Panc1 (cell line): ENCODE measurements around the gene ITGAX. TPM values are rescaled to one million over a fixed set of nuclear protein-coding genes. Genes with fewer than 3 reads are reported as not detected.

Source experiments
- ATAC-seq: fragments of 200-7000 bp; cut with Tn5 transposase; 2 replicates; pipeline ENCODE4 v1.9.1; 2020; ENCODE audit warnings: mild to moderate bottlenecking, moderate library complexity
- BruUV-seq: library from RNA; stranded (reverse); fragments of 400-500 nt; replicated peaks from 2 replicates; lab custom pipeline; 2021; lab: Mats Ljungman, UMichigan
- CTCF ChIA-PET: fragments of 300-600 bp; sonication (Branson Sonifier 250); formaldehyde crosslinking; loops from one replicate; lab custom pipeline; 2022; ENCODE audit warnings: antibody characterized with exemption; lab: Charles Lee
- POLR2A ChIA-PET: fragments of 300-600 bp; sonication (Branson Sonifier 250); formaldehyde crosslinking; loops from one replicate; lab custom pipeline; 2022; ENCODE audit warnings: antibody characterized with exemption; lab: Charles Lee
- DNase-seq: peaks from one replicate; pipeline ENCODE4 v3.0.0-alpha.2; 2010; ENCODE audit warnings: low read depth, low spot score
- H3K27ac ChIP-seq: 2 replicates; pipeline ENCODE4 v1.5.1; 2011; ENCODE audit warnings: mild to moderate bottlenecking, low read length, inconsistent platforms
- H3K27me3 ChIP-seq: fragments of 200-500 bp; sonication (Bioruptor generic); 2 replicates; pipeline ENCODE4 v1.6.0; 2014; ENCODE audit warnings: low read length, inconsistent platforms; ENCODE audit not compliant: control insufficient read depth, insufficient read depth
- H3K36me3 ChIP-seq: fragments of 200-500 bp; sonication (Bioruptor generic); 2 replicates; pipeline ENCODE4 v1.5.1; 2014; ENCODE audit warnings: inconsistent platforms, mild to moderate bottlenecking, low read length, moderate library complexity; ENCODE audit not compliant: control insufficient read depth, insufficient read depth
- H3K4me1 ChIP-seq: 2 replicates; pipeline ENCODE4 v1.5.1; 2011; ENCODE audit warnings: inconsistent platforms, mild to moderate bottlenecking, low read length, moderate library complexity; ENCODE audit not compliant: control insufficient read depth, insufficient read depth
- H3K4me3 ChIP-seq, 2 experiments: 2 replicates each; pipeline ENCODE4 v1.5.1; 2011 to 2012; ENCODE audit warnings: low read depth in 2 of 2, low read length in 2 of 2, mild to moderate bottlenecking in 2 of 2, inconsistent platforms in 1 of 2, moderate library complexity in 1 of 2
- H3K9me3 ChIP-seq: fragments of 200-500 bp; sonication (Bioruptor generic); 2 replicates; pipeline ENCODE4 v1.5.1; 2014; ENCODE audit warnings: low read depth, mild to moderate bottlenecking, inconsistent platforms, low read length, moderate library complexity; ENCODE audit not compliant: control insufficient read depth, insufficient read depth
- POLR2AphosphoS5 ChIP-seq: IDR thresholded peaks from 2 replicates; pipeline ENCODE4 v1.6.1; 2012; ENCODE audit warnings: mild to moderate bottlenecking, low read depth, low read length, moderate library complexity
- REST ChIP-seq, 2 experiments: IDR thresholded peaks; 2 replicates each; pipeline ENCODE4 v1.6.1; 2011 to 2012; ENCODE audit warnings: low read depth in 2 of 2, control low read depth in 1 of 2, low read length in 1 of 2, mild to moderate bottlenecking in 1 of 2, moderate library complexity in 1 of 2; ENCODE audit not compliant: insufficient read depth in 1 of 2
- SIN3A ChIP-seq: IDR thresholded peaks from 2 replicates; pipeline ENCODE4 v1.6.1; 2012; ENCODE audit warnings: low read depth, mild to moderate bottlenecking, low read length, moderate library complexity, borderline replicate concordance; ENCODE audit not compliant: insufficient read depth
- TCF7L2 ChIP-seq: IDR thresholded peaks from 2 replicates; pipeline ENCODE4 v1.6.1; 2011; ENCODE audit warnings: mild to moderate bottlenecking, low read depth, low read length, inconsistent platforms
- in situ Hi-C: cut with HindIII; loops from 2 replicates; pipeline ENCODE4 v1.10.0; 2016; ENCODE audit warnings: low sequenced_read_pairs, low pct_unique_long_range_greater_than_20kb
- intact Hi-C: fragments of 100-400 bp; cut with micrococcal nuclease; formaldehyde crosslinking; loops from one replicate; pipeline ENCODE4 v1.10.0; 2022; ENCODE audit not compliant: unreplicated experiment
- total RNA-seq: library from RNA; stranded (reverse); gene quantifications from one replicate; pipeline ENCODE4 v1.2.1, GENCODE V29; 2021; ENCODE audit not compliant: unreplicated experiment
- TF ChIP-seq, protein P1 (sequence below): fragments of 450-650 bp; IDR thresholded peaks from 2 replicates; pipeline ENCODE4 v1.5.1; 2017; ENCODE audit warnings: mild to moderate bottlenecking

Gene ITGAX
- total RNA-seq, 1 experiment from 2014 or later, result 0.49 TPM

GRCh38 chr16:31401436-31401835, 46.5 kb downstream of the ITGAX start:
- intact Hi-C loops (no loop called here), in situ Hi-C loops (no loop called here)
- no peaks in the 10 kb centered on the region for H3K9me3 ChIP-seq
- H3K27me3 ChIP-seq, result no peaks in the 10 kb centered on the region
- DNase-seq (no peak), ATAC-seq (no peak)
- no peaks in the 10 kb centered on the region; the same call in 1 of the 2 replicates for H3K4me1 ChIP-seq
- peaks cover 2% of the 10 kb centered on the region; the same call in 1 of the 2 replicates for H3K36me3 ChIP-seq
- POLR2A ChIA-PET, result no interaction called here
- BruUV-seq, result no TSS peak
- H3K27ac ChIP-seq, result no peak overlapping the region
- TF ChIP-seq, protein P1, sequence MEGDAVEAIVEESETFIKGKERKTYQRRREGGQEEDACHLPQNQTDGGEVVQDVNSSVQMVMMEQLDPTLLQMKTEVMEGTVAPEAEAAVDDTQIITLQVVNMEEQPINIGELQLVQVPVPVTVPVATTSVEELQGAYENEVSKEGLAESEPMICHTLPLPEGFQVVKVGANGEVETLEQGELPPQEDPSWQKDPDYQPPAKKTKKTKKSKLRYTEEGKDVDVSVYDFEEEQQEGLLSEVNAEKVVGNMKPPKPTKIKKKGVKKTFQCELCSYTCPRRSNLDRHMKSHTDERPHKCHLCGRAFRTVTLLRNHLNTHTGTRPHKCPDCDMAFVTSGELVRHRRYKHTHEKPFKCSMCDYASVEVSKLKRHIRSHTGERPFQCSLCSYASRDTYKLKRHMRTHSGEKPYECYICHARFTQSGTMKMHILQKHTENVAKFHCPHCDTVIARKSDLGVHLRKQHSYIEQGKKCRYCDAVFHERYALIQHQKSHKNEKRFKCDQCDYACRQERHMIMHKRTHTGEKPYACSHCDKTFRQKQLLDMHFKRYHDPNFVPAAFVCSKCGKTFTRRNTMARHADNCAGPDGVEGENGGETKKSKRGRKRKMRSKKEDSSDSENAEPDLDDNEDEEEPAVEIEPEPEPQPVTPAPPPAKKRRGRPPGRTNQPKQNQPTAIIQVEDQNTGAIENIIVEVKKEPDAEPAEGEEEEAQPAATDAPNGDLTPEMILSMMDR, result no peak
- TF ChIP-seq POLR2AphosphoS5 (no peak), SIN3A (no peak), REST (IDR thresholded peaks at IDR 0.05; ENCODE audit: insufficient read depth in 1 of 2, low read depth in 2 of 2, low read length in 1 of 2) (no peak), TCF7L2 (no peak)
- no peak overlapping the region for H3K4me3 ChIP-seq
- CTCF ChIA-PET, result no interaction called here

- DNase-seq (no peak), ATAC-seq (no peak)
- CTCF ChIA-PET, result no interaction called here
These were observed 47.7 kb downstream of the ITGAX start for GRCh38 chr16:31402687-31403086.

More at GRCh38 chr16:31402687-31403086, 47.7 kb downstream of the ITGAX start:
- in situ Hi-C loops, result no loop called here
- H3K9me3 ChIP-seq, result no peaks in the 10 kb centered on the region
- POLR2A ChIA-PET, result interaction anchor here (0.6 kb wide), 1 partner anchor 50 kb away, joined by 12 read pairs; no protein-coding TSS in a partner anchor
- no peak overlapping the region for H3K4me3 ChIP-seq
- no peak overlapping the region for H3K27ac ChIP-seq
- H3K27me3 ChIP-seq, result no peaks in the 10 kb centered on the region
- H3K36me3 ChIP-seq, result peaks cover 2% of the 10 kb centered on the region; the same call in 1 of the 2 replicates
- no peaks in the 10 kb centered on the region for H3K4me1 ChIP-seq
- TF ChIP-seq TCF7L2 (no peak), REST (IDR thresholded peaks at IDR 0.05; ENCODE audit: insufficient read depth in 1 of 2, low read depth in 2 of 2, low read length in 1 of 2) (no peak), SIN3A (no peak), POLR2AphosphoS5 (no peak)
- TF ChIP-seq, protein P1, result no peak
- no TSS peak for BruUV-seq
- intact Hi-C loops, result no loop called here
